HCT116 (cell line): ENCODE results near the gene SLC25A45. TPM values are rescaled to one million over a fixed set of nuclear protein-coding genes. Genes with fewer than 3 reads are reported as not detected.

Source experiments
- ATAC-seq: fragments of 200-7000 bp; cut with Tn5 transposase; 2 replicates; pipeline ENCODE4 v1.9.1; 2020; ENCODE audit warnings: mild to moderate bottlenecking, moderate library complexity
- BruUV-seq: library from RNA; stranded (reverse); fragments of 400-500 nt; replicated peaks from 2 replicates; lab custom pipeline; 2021; lab: Mats Ljungman, UMichigan
- CTCF ChIA-PET: fragments of 300-600 bp; sonication (Branson Sonifier 250); formaldehyde crosslinking; loops from one replicate; lab custom pipeline; 2021; ENCODE audit warnings: antibody characterized with exemption; lab: Charles Lee
- POLR2A ChIA-PET: fragments of 300-600, 350-600 bp; sonication (Branson Sonifier 250); formaldehyde crosslinking; loops from one replicate; lab custom pipeline; 2021; ENCODE audit warnings: antibody characterized with exemption; lab: Charles Lee
- RAD21 ChIA-PET, 2 experiments: fragments of 300-600 bp; sonication (Branson Sonifier 250); formaldehyde crosslinking; loops; one replicate each; lab custom pipeline; 2023; ENCODE audit warnings: low total read pairs in 2 of 2; ENCODE audit not compliant: uncharacterized antibody in 2 of 2, unreplicated experiment in 2 of 2, low non-redundant PET in 1 of 2; lab: Charles Lee
- DNase-seq: peaks from one replicate; pipeline ENCODE4 v3.0.0-alpha.2; 2010; ENCODE audit warnings: low read depth, low spot score
- H2AFZ ChIP-seq: fragments of 200-600 bp; shearing (Covaris generic), sonication (generic); 2 replicates; pipeline ENCODE4 v1.6.1; 2017; ENCODE audit warnings: low read depth, mixed run types, mixed read lengths, antibody characterized with exemption, low read length; ENCODE audit not compliant: poor library complexity, severe bottlenecking
- H3K27ac ChIP-seq: 2 replicates; pipeline ENCODE4 v1.5.1; 2012; ENCODE audit warnings: low read depth, low read length
- H3K27me3 ChIP-seq: fragments of 200-600 bp; sonication (generic); 2 replicates; pipeline ENCODE4 v1.6.1; 2016; ENCODE audit warnings: mixed run types, low read length, mixed read lengths; ENCODE audit not compliant: insufficient read depth
- H3K36me3 ChIP-seq, 2 experiments: fragments of 200-500 bp in 1 of 2; fragments of 200-600 bp in 1 of 2; sonication (Bioruptor generic) in 1 of 2; sonication (generic) in 1 of 2; 2 replicates each; pipeline versions ENCODE4 v1.5.1 to v1.6.1; 2014 to 2016; ENCODE audit warnings: low read length in 2 of 2, inconsistent platforms in 1 of 2, mixed read lengths in 1 of 2, mixed run types in 1 of 2; ENCODE audit not compliant: insufficient read depth in 2 of 2, control insufficient read depth in 1 of 2
- H3K4me1 ChIP-seq, 2 experiments: fragments of 200-600 bp in 1 of 2; sonication (generic) in 1 of 2; 2 replicates each; pipeline versions ENCODE4 v1.5.1 to v1.6.1; 2012 to 2017; ENCODE audit warnings: low read length in 2 of 2, inconsistent platforms in 1 of 2, mild to moderate bottlenecking in 1 of 2, mixed read lengths in 1 of 2, mixed run types in 1 of 2, moderate library complexity in 1 of 2; ENCODE audit not compliant: insufficient read depth in 2 of 2, control insufficient read depth in 1 of 2
- H3K4me2 ChIP-seq: fragments of 200-600 bp; sonication (generic); 2 replicates; pipeline ENCODE4 v1.6.1; 2017; ENCODE audit warnings: mixed run types, low read length, mixed read lengths
- H3K4me3 ChIP-seq, 2 experiments: fragments of 200-600 bp in 1 of 2; sonication (generic) in 1 of 2; replicated peaks in 1 of 2; 2 replicates each; pipeline ENCODE4 v1.5.1; 2011 to 2016; ENCODE audit warnings: low read length in 2 of 2, control low read depth in 1 of 2, low read depth in 1 of 2, mild to moderate bottlenecking in 1 of 2, mixed read lengths in 1 of 2, mixed run types in 1 of 2
- H3K79me2 ChIP-seq: fragments of 200-600 bp; sonication (generic); 2 replicates; pipeline ENCODE4 v1.6.1; 2017; ENCODE audit warnings: mild to moderate bottlenecking, mixed run types, low read length, moderate library complexity, mixed read lengths; ENCODE audit not compliant: insufficient read depth
- H3K9ac ChIP-seq: fragments of 200-600 bp; sonication (generic); 2 replicates; pipeline ENCODE4 v1.6.1; 2016; ENCODE audit warnings: low read length, mixed read lengths
- H3K9me2 ChIP-seq: fragments of 200-600 bp; sonication (generic), shearing (Covaris generic); 2 replicates; pipeline ENCODE4 v1.6.1; 2017; ENCODE audit warnings: mixed run types, mild to moderate bottlenecking, moderate library complexity; ENCODE audit not compliant: insufficient read depth
- H3K9me3 ChIP-seq, 2 experiments: fragments of 200-500 bp in 1 of 2; fragments of 200-600 bp in 1 of 2; sonication (Bioruptor generic) in 1 of 2; sonication (generic) in 1 of 2; 2 replicates each; pipeline ENCODE4 v1.6.1; 2014 to 2017; ENCODE audit warnings: low read length in 2 of 2, mixed read lengths in 2 of 2, inconsistent platforms in 1 of 2, low read depth in 1 of 2, mild to moderate bottlenecking in 1 of 2, mixed run types in 1 of 2, moderate library complexity in 1 of 2; ENCODE audit not compliant: control insufficient read depth in 1 of 2, insufficient read depth in 1 of 2
- H4K20me1 ChIP-seq: fragments of 200-600 bp; sonication (generic), shearing (Covaris generic); 2 replicates; pipeline ENCODE4 v1.6.1; 2017; ENCODE audit warnings: mixed run types, mild to moderate bottlenecking, moderate library complexity; ENCODE audit not compliant: insufficient read depth
- CBX3 ChIP-seq: IDR thresholded peaks from 2 replicates; pipeline ENCODE4 v1.6.1; 2012; ENCODE audit warnings: low read depth
- FOSL1 ChIP-seq: IDR thresholded peaks from 2 replicates; pipeline ENCODE4 v1.6.1; 2012; ENCODE audit warnings: low read depth
- POLR2A ChIP-seq: IDR thresholded peaks from 2 replicates; pipeline ENCODE4 v1.7.0; 2011; ENCODE audit warnings: borderline replicate concordance; ENCODE audit not compliant: insufficient read depth, insufficient read length; ENCODE audit errors: extremely low read depth
- SP1 ChIP-seq: IDR thresholded peaks from 2 replicates; pipeline ENCODE4 v1.6.1; 2012; ENCODE audit warnings: low read depth
- SRF ChIP-seq: IDR thresholded peaks from 2 replicates; pipeline ENCODE4 v1.6.1; 2012; ENCODE audit warnings: low read depth
- TCF7L2 ChIP-seq: IDR thresholded peaks from 2 replicates; pipeline ENCODE4 v1.7.0; 2011; ENCODE audit warnings: borderline replicate concordance, inconsistent platforms; ENCODE audit not compliant: insufficient read depth, insufficient read length; ENCODE audit errors: extremely low read depth
- YY1 ChIP-seq: IDR thresholded peaks from 2 replicates; pipeline ENCODE4 v1.6.1; 2011; ENCODE audit warnings: low read length, low read depth, moderate library complexity, mild to moderate bottlenecking; ENCODE audit not compliant: insufficient replicate concordance; ENCODE audit errors: extremely low read depth
- ZNF274 ChIP-seq: fragments of 200-500 bp; sonication (Bioruptor generic); IDR thresholded peaks from 2 replicates; pipeline ENCODE4 v1.6.1; 2014; ENCODE audit warnings: mild to moderate bottlenecking, low read depth, low read length, inconsistent platforms
- intact Hi-C: fragments of 100-400 bp; cut with micrococcal nuclease; formaldehyde crosslinking; loops from 2 replicates; pipeline ENCODE4 v1.10.0; 2022
- total RNA-seq: library from RNA; stranded (reverse); gene quantifications from one replicate; pipeline ENCODE4 v1.2.1, GENCODE V29; 2021; ENCODE audit not compliant: unreplicated experiment
- TF ChIP-seq, protein P1 (sequence below): IDR thresholded peaks from 2 replicates; pipeline ENCODE4 v1.6.1; 2012
- TF ChIP-seq, protein P2 (sequence below), 3 experiments: fragments of 200-600 bp in 1 of 3; sonication (generic) in 1 of 3; IDR thresholded peaks in 2 of 3; conservative IDR thresholded peaks in 1 of 3; 2 replicates each; pipeline ENCODE4 v1.5.1; 2012 to 2017; ENCODE audit warnings: low read depth in 2 of 3, low read length in 2 of 3, antibody characterized with exemption in 1 of 3, borderline replicate concordance in 1 of 3, control low read depth in 1 of 3, mild to moderate bottlenecking in 1 of 3, mixed read lengths in 1 of 3, mixed run types in 1 of 3, moderate library complexity in 1 of 3; ENCODE audit not compliant: insufficient read depth in 1 of 3
- TF ChIP-seq, protein P3 (sequence below): IDR thresholded peaks from 2 replicates; pipeline ENCODE4 v1.6.1; 2012

SLC25A45 gene
- total RNA-seq, 1 experiment from 2014 or later: 3.9 TPM

DNA sequence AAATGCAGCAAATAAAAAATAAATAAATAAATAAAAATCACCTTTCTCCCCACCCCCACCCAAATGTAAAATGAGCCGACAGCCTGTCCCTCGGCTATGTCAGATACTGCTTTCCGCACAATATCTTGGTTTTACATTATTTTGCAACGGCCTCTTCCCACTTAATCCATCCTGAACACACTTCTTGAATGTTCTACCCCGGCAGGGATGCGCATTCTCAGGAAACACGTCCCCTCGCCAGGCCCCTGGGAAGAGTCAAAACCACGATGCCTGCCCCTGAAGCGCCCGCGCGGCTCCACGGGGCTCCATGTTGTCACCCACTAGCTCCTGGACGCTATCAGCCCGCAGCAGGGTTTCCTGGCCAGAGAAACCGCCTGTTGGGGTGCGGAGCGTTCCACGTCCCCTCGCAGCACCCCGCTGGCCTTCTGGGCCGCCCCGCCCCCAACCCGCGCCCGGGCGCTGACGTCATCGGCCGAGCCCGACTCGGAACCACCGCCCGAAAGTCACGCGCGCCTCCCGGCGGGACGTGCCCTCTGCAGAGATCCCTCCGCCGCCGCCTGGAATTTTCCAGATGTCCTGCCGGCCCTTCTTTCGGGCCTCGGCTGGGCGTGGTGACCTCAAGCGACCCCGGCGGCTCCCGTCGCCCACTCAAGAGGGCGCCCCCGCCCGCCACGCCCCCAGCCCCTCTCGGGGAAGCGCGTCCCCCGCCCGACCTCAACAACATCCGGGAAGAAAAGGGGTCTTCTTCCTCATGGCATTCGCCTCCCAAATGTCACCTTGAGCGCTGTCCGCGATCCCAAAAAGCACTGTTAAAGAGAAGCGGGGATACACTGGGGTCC is 39.6 kb upstream of the SLC25A45 start:
- H2AFZ ChIP-seq: no peak overlapping the region
- DNase-seq (peak; percentile 88), ATAC-seq (peak; percentile 13)
- POLR2A ChIA-PET: interaction anchor here (0.6 to 15.5 kb wide), 40 partner anchors 11 to 481 kb away, joined by 3 to 910 read pairs (median 4); partner anchors contain the start of genes DPF2, MALAT1, PCNX3 and RNASEH2C
- no peaks in the 10 kb centered on the region for H3K9me2 ChIP-seq
- H3K27ac ChIP-seq: peak overlapping the region; percentile 100
- no TSS peak for BruUV-seq
- CTCF ChIA-PET: interaction anchor here (0.7 kb wide), 1 partner anchor 147 kb away, joined by 3 read pairs; no protein-coding TSS in a partner anchor
- peak overlapping the region; percentile 96 for H3K4me2 ChIP-seq
- H3K9ac ChIP-seq: peak overlapping the region; percentile 95
- intact Hi-C loops: loop anchor here (2.0 kb wide), 1 partner anchor 39 kb away; the partner anchor contains the start of gene SLC25A45
- H3K79me2 ChIP-seq: peaks cover 50% of the 10 kb centered on the region
- H3K9me3 ChIP-seq: no peaks in the 10 kb centered on the region
- H4K20me1 ChIP-seq: peaks cover 29% of the 10 kb centered on the region
- H3K36me3 ChIP-seq: peaks cover 0 to 8% of the 10 kb centered on the region in 2 experiments; a peak in 1 of 4 replicates
- peak; percentile 60 for TF ChIP-seq TCF7L2
- peak; percentile 59 for TF ChIP-seq YY1
- TF ChIP-seq SP1: no peak
- H3K4me1 ChIP-seq: peaks cover 72 to 100% of the 10 kb centered on the region in 2 experiments
- no peaks in the 10 kb centered on the region for H3K27me3 ChIP-seq
- RAD21 ChIA-PET: interaction anchor here in 1 of 2 experiments (0.9 kb wide), 1 partner anchor 70 kb away, joined by 3 read pairs; no protein-coding TSS in a partner anchor
- H3K4me3 ChIP-seq: peak overlapping the region; percentile 77 to 92

- intact Hi-C loops: loop anchor here (2.0 kb wide), 1 partner anchor 38 kb away; the partner anchor contains the start of gene SLC25A45
- H3K4me3 ChIP-seq: peak overlapping the region; percentile 51 to 77
- peaks cover 74 to 100% of the 10 kb centered on the region in 2 experiments for H3K4me1 ChIP-seq
- peak overlapping the region; percentile 95 for H3K9ac ChIP-seq
- H4K20me1 ChIP-seq: peaks cover 24% of the 10 kb centered on the region
- H3K79me2 ChIP-seq: peaks cover 44% of the 10 kb centered on the region
- H3K9me2 ChIP-seq: no peaks in the 10 kb centered on the region
- no TSS peak for BruUV-seq
- peaks cover 0 to 8% of the 10 kb centered on the region in 2 experiments; a peak in 1 of 4 replicates for H3K36me3 ChIP-seq
- peak overlapping the region; percentile 100 for H3K27ac ChIP-seq
- H3K4me2 ChIP-seq: peak overlapping the region; percentile 96
- no peaks in the 10 kb centered on the region for H3K9me3 ChIP-seq
- CTCF ChIA-PET: no interaction called here
- RAD21 ChIA-PET: no interaction called here
- POLR2A ChIA-PET: interaction anchor here (1.1 to 15.5 kb wide), 7 partner anchors 25 to 146 kb away, joined by 3 to 910 read pairs (median 3); partner anchors contain the start of gene MALAT1
- H3K27me3 ChIP-seq: no peaks in the 10 kb centered on the region
- DNase-seq (peak; percentile 87), ATAC-seq (peak; percentile 43)
- no peak overlapping the region for H2AFZ ChIP-seq
- TF ChIP-seq ZNF274: no peak
- no peak for TF ChIP-seq SRF
- TF ChIP-seq, protein P1, sequence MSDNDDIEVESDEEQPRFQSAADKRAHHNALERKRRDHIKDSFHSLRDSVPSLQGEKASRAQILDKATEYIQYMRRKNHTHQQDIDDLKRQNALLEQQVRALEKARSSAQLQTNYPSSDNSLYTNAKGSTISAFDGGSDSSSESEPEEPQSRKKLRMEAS: no peak
- no peak for TF ChIP-seq POLR2A
- TF ChIP-seq, protein P2, sequence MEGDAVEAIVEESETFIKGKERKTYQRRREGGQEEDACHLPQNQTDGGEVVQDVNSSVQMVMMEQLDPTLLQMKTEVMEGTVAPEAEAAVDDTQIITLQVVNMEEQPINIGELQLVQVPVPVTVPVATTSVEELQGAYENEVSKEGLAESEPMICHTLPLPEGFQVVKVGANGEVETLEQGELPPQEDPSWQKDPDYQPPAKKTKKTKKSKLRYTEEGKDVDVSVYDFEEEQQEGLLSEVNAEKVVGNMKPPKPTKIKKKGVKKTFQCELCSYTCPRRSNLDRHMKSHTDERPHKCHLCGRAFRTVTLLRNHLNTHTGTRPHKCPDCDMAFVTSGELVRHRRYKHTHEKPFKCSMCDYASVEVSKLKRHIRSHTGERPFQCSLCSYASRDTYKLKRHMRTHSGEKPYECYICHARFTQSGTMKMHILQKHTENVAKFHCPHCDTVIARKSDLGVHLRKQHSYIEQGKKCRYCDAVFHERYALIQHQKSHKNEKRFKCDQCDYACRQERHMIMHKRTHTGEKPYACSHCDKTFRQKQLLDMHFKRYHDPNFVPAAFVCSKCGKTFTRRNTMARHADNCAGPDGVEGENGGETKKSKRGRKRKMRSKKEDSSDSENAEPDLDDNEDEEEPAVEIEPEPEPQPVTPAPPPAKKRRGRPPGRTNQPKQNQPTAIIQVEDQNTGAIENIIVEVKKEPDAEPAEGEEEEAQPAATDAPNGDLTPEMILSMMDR (IDR thresholded peaks at IDR 0.05 in 2 of 3, conservative IDR thresholded peaks at IDR 0.05 in 1 of 3; ENCODE audit: borderline replicate concordance in 1 of 3, insufficient read depth in 1 of 3, low read depth in 2 of 3, low read length in 2 of 3): no peak
- TF ChIP-seq, protein P3, sequence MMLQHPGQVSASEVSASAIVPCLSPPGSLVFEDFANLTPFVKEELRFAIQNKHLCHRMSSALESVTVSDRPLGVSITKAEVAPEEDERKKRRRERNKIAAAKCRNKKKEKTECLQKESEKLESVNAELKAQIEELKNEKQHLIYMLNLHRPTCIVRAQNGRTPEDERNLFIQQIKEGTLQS: no peak
- TF ChIP-seq YY1: no peak
- TF ChIP-seq SP1: no peak
- no peak for TF ChIP-seq FOSL1
- no peak for TF ChIP-seq CBX3
These were observed 38.7 kb upstream of the SLC25A45 start for GRCh38 chr11:65420979-65421793.
